H1 (cell line): ENCODE data around the gene TNFRSF18. TPM values are rescaled to one million over a fixed set of nuclear protein-coding genes. Genes with fewer than 3 reads are reported as not detected.
A peak's percentile ranks its signal among the peaks of the same experiment; 100 is the strongest.

Experiments
- CTCF ChIA-PET: fragments of 300-600 bp; sonication (Branson Sonifier 250); formaldehyde crosslinking; loops from one replicate; lab custom pipeline; 2021; ENCODE audit not compliant: partially characterized antibody; lab: Charles Lee
- POLR2A ChIA-PET: fragments of 300-600 bp; sonication (Branson Sonifier 250); formaldehyde crosslinking; loops from one replicate; lab custom pipeline; 2021; ENCODE audit warnings: inconsistent platforms; ENCODE audit not compliant: partially characterized antibody; lab: Charles Lee
- DNase-seq, 2 experiments: peaks; one replicate each; pipeline versions ENCODE4 v3.0.0 to v3.0.0-alpha.2; 2010 to 2022; ENCODE audit warnings: low spot score in 2 of 2, low read depth in 1 of 2, mixed read lengths in 1 of 2
- FAIRE-seq: peaks from 2 replicates; lab custom pipeline; 2011; peaks lifted over from hg19 to GRCh38; lab: Jason Lieb, UNC
- H2AFZ ChIP-seq: 2 replicates; pipeline ENCODE4 v1.8.1; 2012; ENCODE audit warnings: low read length, inconsistent platforms
- H2AK5ac ChIP-seq: 2 replicates; pipeline ENCODE4 v1.6.1; 2013; ENCODE audit warnings: low read depth, low read length
- H2BK120ac ChIP-seq: replicated peaks from 2 replicates; pipeline ENCODE3; 2013; ENCODE audit warnings: low read depth, low read length, inconsistent platforms
- H2BK12ac ChIP-seq: 2 replicates; pipeline ENCODE4 v1.6.1; 2013; ENCODE audit warnings: low read depth, low read length
- H2BK15ac ChIP-seq: 2 replicates; pipeline ENCODE4 v1.6.1; 2013; ENCODE audit warnings: low read length
- H2BK20ac ChIP-seq: 2 replicates; pipeline ENCODE4 v1.6.1; 2013; ENCODE audit warnings: low read length
- H2BK5ac ChIP-seq: 2 replicates; pipeline ENCODE4 v1.6.1; 2013; ENCODE audit warnings: low read depth, low read length
- H3K14ac ChIP-seq: 2 replicates; pipeline ENCODE4 v1.6.1; 2013; ENCODE audit warnings: inconsistent platforms; ENCODE audit not compliant: insufficient read length
- H3K18ac ChIP-seq: 2 replicates; pipeline ENCODE4 v1.6.1; 2013; ENCODE audit warnings: low read length; ENCODE audit errors: extremely low read depth
- H3K23ac ChIP-seq: 2 replicates; pipeline ENCODE4 v1.6.1; 2013; ENCODE audit warnings: inconsistent platforms; ENCODE audit not compliant: insufficient read length
- H3K23me2 ChIP-seq: 2 replicates; pipeline ENCODE4 v1.6.1; 2013; ENCODE audit warnings: low read depth, low read length
- H3K27ac ChIP-seq: 2 replicates; pipeline ENCODE4 v1.6.1; 2011; ENCODE audit warnings: low read depth, low read length, inconsistent platforms
- H3K27me3 ChIP-seq, 4 experiments: replicated peaks in 1 of 4; 1 replicate in 1 of 4; 2 replicates in 3 of 4; pipeline versions ENCODE4 v1.6.1 to v1.8.1; 2011 to 2013; ENCODE audit warnings: low read length in 3 of 4, mild to moderate bottlenecking in 3 of 4, inconsistent platforms in 2 of 4, mixed read lengths in 2 of 4, moderate library complexity in 1 of 4; ENCODE audit not compliant: control insufficient read depth in 3 of 4, insufficient read depth in 3 of 4; ENCODE audit errors: extremely low read depth in 1 of 4
- H3K36me3 ChIP-seq, 4 experiments: 2 replicates each; pipeline versions ENCODE4 v1.6.1 to v1.8.1; 2011 to 2013; ENCODE audit warnings: mild to moderate bottlenecking in 4 of 4, low read length in 3 of 4, moderate library complexity in 2 of 4, control low read depth in 1 of 4, inconsistent platforms in 1 of 4; ENCODE audit not compliant: insufficient read depth in 4 of 4, control insufficient read depth in 2 of 4
- H3K4ac ChIP-seq: replicated peaks from 2 replicates; pipeline ENCODE3; 2013; ENCODE audit warnings: low read length, low read depth, mixed read lengths, inconsistent platforms; ENCODE audit not compliant: insufficient read length
- H3K4me1 ChIP-seq, 4 experiments: replicated peaks in 1 of 4; 1 replicate in 1 of 4; 2 replicates in 3 of 4; pipeline versions ENCODE4 v1.6.1 to v1.8.1; 2011 to 2013; ENCODE audit warnings: low read length in 3 of 4, inconsistent platforms in 2 of 4, mixed read lengths in 1 of 4; ENCODE audit not compliant: insufficient read depth in 4 of 4, control insufficient read depth in 3 of 4
- H3K4me2 ChIP-seq, 2 experiments: 2 replicates each; pipeline versions ENCODE4 v1.6.1 to v1.8.1; 2011 to 2013; ENCODE audit warnings: low read depth in 2 of 2, low read length in 2 of 2, control low read depth in 1 of 2, inconsistent platforms in 1 of 2, mild to moderate bottlenecking in 1 of 2; ENCODE audit not compliant: insufficient read depth in 1 of 2
- H3K4me3 ChIP-seq, 4 experiments: fragments of 200-600, 300-600 bp in 1 of 4; sonication (generic), shearing (Covaris generic), sonication (Bioruptor Twin) in 1 of 4; 2 replicates each; pipeline versions ENCODE4 v1.5.1 to v1.8.1; 2011 to 2016; ENCODE audit warnings: low read length in 4 of 4, low read depth in 3 of 4, control low read depth in 2 of 4, inconsistent platforms in 2 of 4, mild to moderate bottlenecking in 2 of 4, mixed read lengths in 1 of 4, moderate library complexity in 1 of 4; ENCODE audit not compliant: insufficient read depth in 2 of 4; ENCODE audit errors: extremely low read depth in 1 of 4
- H3K56ac ChIP-seq: replicated peaks from 2 replicates; pipeline ENCODE3; 2013; ENCODE audit warnings: low read depth, mild to moderate bottlenecking, mixed read lengths, low read length, inconsistent platforms; ENCODE audit not compliant: insufficient read length
- H3K79me1 ChIP-seq: 2 replicates; pipeline ENCODE4 v1.6.1; 2013; ENCODE audit warnings: low read depth, low read length, control low read depth
- H3K79me2 ChIP-seq, 2 experiments: 2 replicates each; pipeline versions ENCODE4 v1.6.1 to v1.8.1; 2012 to 2013; ENCODE audit warnings: low read length in 2 of 2, mild to moderate bottlenecking in 2 of 2, inconsistent platforms in 1 of 2; ENCODE audit not compliant: insufficient read depth in 2 of 2, control insufficient read depth in 1 of 2
- H3K9ac ChIP-seq, 4 experiments: replicated peaks in 1 of 4; 1 replicate in 1 of 4; 2 replicates in 3 of 4; pipeline versions ENCODE4 v1.6.1 to v1.8.1; 2011 to 2013; ENCODE audit warnings: low read depth in 3 of 4, low read length in 3 of 4, control low read depth in 2 of 4, mild to moderate bottlenecking in 2 of 4, moderate library complexity in 2 of 4, inconsistent platforms in 1 of 4; ENCODE audit errors: extremely low read depth in 1 of 4
- H3K9me3 ChIP-seq, 2 experiments: 2 replicates each; pipeline versions ENCODE4 v1.6.1 to v1.8.1; 2012 to 2013; ENCODE audit warnings: mild to moderate bottlenecking in 2 of 2, moderate library complexity in 2 of 2, control low read depth in 1 of 2, inconsistent platforms in 1 of 2, low read depth in 1 of 2, low read length in 1 of 2, mixed read lengths in 1 of 2; ENCODE audit not compliant: insufficient read depth in 2 of 2
- H4K20me1 ChIP-seq, 2 experiments: replicated peaks in 1 of 2; 2 replicates each; pipeline versions ENCODE3 to v1.8.1; 2011 to 2013; ENCODE audit warnings: inconsistent platforms in 2 of 2, low read length in 2 of 2, mild to moderate bottlenecking in 1 of 2; ENCODE audit not compliant: insufficient read depth in 2 of 2, control insufficient read depth in 1 of 2
- H4K5ac ChIP-seq: 2 replicates; pipeline ENCODE4 v1.6.1; 2013; ENCODE audit warnings: low read length, low read depth, mixed read lengths, inconsistent platforms; ENCODE audit not compliant: insufficient read length
- H4K8ac ChIP-seq: 2 replicates; pipeline ENCODE4 v1.8.0; 2013; ENCODE audit warnings: mild to moderate bottlenecking, moderate library complexity, low read length, inconsistent platforms; ENCODE audit not compliant: insufficient read depth; ENCODE audit errors: extremely low read depth
- H4K91ac ChIP-seq: replicated peaks from 2 replicates; pipeline ENCODE3; 2013; ENCODE audit warnings: low read length, mixed read lengths, inconsistent platforms; ENCODE audit not compliant: insufficient read length
- EZH2 ChIP-seq: fragments of 200-600 bp; sonication (generic); IDR thresholded peaks from 2 replicates; pipeline ENCODE4 v1.7.1; 2012; ENCODE audit warnings: low read depth, mild to moderate bottlenecking, moderate library complexity, low read length, inconsistent platforms; ENCODE audit not compliant: severe bottlenecking
- HDAC2 ChIP-seq, 2 experiments: fragments of 300-600 bp in 1 of 2; sonication (generic) in 1 of 2; IDR thresholded peaks; 2 replicates each; pipeline ENCODE4 v1.6.1; 2011 to 2012; ENCODE audit warnings: low read depth in 2 of 2, low read length in 2 of 2, mild to moderate bottlenecking in 2 of 2, moderate library complexity in 2 of 2, borderline replicate concordance in 1 of 2, inconsistent platforms in 1 of 2
- JUN ChIP-seq: IDR thresholded peaks from 2 replicates; pipeline ENCODE4 v1.6.1; 2011; ENCODE audit warnings: low read depth, mild to moderate bottlenecking, improper control_type of control experiment, low read length
- JUND ChIP-seq: IDR thresholded peaks from 2 replicates; pipeline ENCODE4 v1.6.1; 2011; ENCODE audit warnings: mild to moderate bottlenecking, improper control_type of control experiment, low read length
- PHF8 ChIP-seq: fragments of 200-600 bp; sonication (generic); conservative IDR thresholded peaks from 2 replicates; pipeline ENCODE4 v1.7.1; 2012; ENCODE audit warnings: low read depth, mild to moderate bottlenecking, inconsistent platforms, low read length, moderate library complexity
- POLR2A ChIP-seq, 2 experiments: IDR thresholded peaks; 1 replicate in 1 of 2; 2 replicates in 1 of 2; pipeline ENCODE4 v1.6.1; 2011; ENCODE audit warnings: low read depth in 2 of 2, low read length in 2 of 2, mild to moderate bottlenecking in 2 of 2; ENCODE audit errors: control extremely low read depth in 1 of 2
- POLR2AphosphoS5 ChIP-seq: IDR thresholded peaks from 2 replicates; pipeline ENCODE4 v1.6.1; 2011; ENCODE audit warnings: low read depth, low read length
- RFX5 ChIP-seq: IDR thresholded peaks from 2 replicates; pipeline ENCODE4 v1.6.1; 2011; ENCODE audit warnings: low read depth, low read length, improper control_type of control experiment, borderline replicate concordance
- SP4 ChIP-seq: IDR thresholded peaks from 2 replicates; pipeline ENCODE4 v1.6.1; 2012; ENCODE audit warnings: low read length, inconsistent platforms
- TAF7 ChIP-seq: optimal IDR thresholded peaks from 2 replicates; pipeline ENCODE3; 2011; ENCODE audit warnings: low read depth, mild to moderate bottlenecking, inconsistent platforms, low read length, moderate library complexity, borderline replicate concordance
- TCF12 ChIP-seq: IDR thresholded peaks from 2 replicates; pipeline ENCODE4 v1.6.1; 2011; ENCODE audit warnings: low read depth, mild to moderate bottlenecking, low read length
- TEAD4 ChIP-seq: IDR thresholded peaks from 2 replicates; pipeline ENCODE4 v1.6.1; 2012; ENCODE audit warnings: low read depth, low read length, inconsistent platforms, mixed read lengths
- YY1 ChIP-seq: IDR thresholded peaks from 2 replicates; pipeline ENCODE4 v1.6.1; 2011; ENCODE audit warnings: low read depth, mild to moderate bottlenecking, low read length
- WGBS, 2 experiments: shearing (Covaris generic) in 1 of 2; methylation state at CpG; one replicate each; pipeline versions ENCODE4 v1.1.6 to v1.1.7; 2013 to 2015; ENCODE audit warnings: low lambda C conversion rate in 2 of 2, mixed read lengths in 2 of 2, inconsistent platforms in 1 of 2, low coverage in 1 of 2, missing lambda C conversion rate in 1 of 2; ENCODE audit not compliant: insufficient replicate concordance in 2 of 2, insufficient coverage in 1 of 2, insufficient read length in 1 of 2; ENCODE audit errors: extremely low coverage in 1 of 2, missing lambda C conversion rate in 1 of 2; 5-methylcytosine and 5-hydroxymethylcytosine counted together
- polyA plus RNA-seq, 7 experiments: library from polyadenylated mRNA; depleted of rRNA in 3 of 7; stranded (reverse) in 5 of 7; unstranded in 2 of 7; fragments of >200 nt in 5 of 7; fragments of 200-250 nt in 2 of 7; gene quantifications; 1 replicate in 5 of 7; 2 replicates in 1 of 7; 4 replicates in 1 of 7; pipeline versions ENCODE4 v1.2.1 to v1.2.3, GENCODE V29; 2011 to 2013; ENCODE audit warnings: missing spikeins in 2 of 7, mixed read lengths in 2 of 7
- total RNA-seq: library from RNA; stranded (reverse); fragmentation: NEBNext Ultra II Directional; extraction: Animal tissue kit (Norgen Biotek cat#: 25700); gene quantifications from 2 replicates; pipeline ENCODE4 v1.2.1, GENCODE V29; 2021

TNFRSF18 gene
- total and polyA plus RNA-seq, 2 of the 8 experiments (the other 6 are each of a cell fraction or from before 2014, with no cell fraction given) = 1.5 to 2.5 TPM

- WGBS, 2 experiments = 95% methylated on average over 21 of the region's 26 CpGs; no CpG with 5 or more reads in 1 of the 2 experiments
- Histone ChIP-seq H4K91ac (no peak overlapping the region), H3K27me3 (peaks cover 0 to 4% (median 0%) of the 10 kb centered on the region in 4 experiments; a peak in 1 of 7 replicates), H3K9me3 (no peaks in the 10 kb centered on the region), H3K4me3 (no peak overlapping the region), H2BK20ac (no peak overlapping the region), H4K20me1 (peaks cover 0 to 6% of the 10 kb centered on the region in 2 experiments), H3K56ac (no peak overlapping the region), H3K9ac (no peak overlapping the region; a peak in 1 of 7 replicates), H3K4me1 (peaks cover 3 to 8% (median 5%) of the 10 kb centered on the region in 4 experiments), H3K79me2 (no peaks in the 10 kb centered on the region), H3K14ac (no peak overlapping the region), H2BK12ac (peak overlapping the region; percentile 68; the same call in 1 of the 2 replicates), H4K5ac (no peak overlapping the region), H4K8ac (no peak overlapping the region), H2AFZ (no peak overlapping the region), H3K36me3 (no peaks in the 10 kb centered on the region), H2BK15ac (no peak overlapping the region), H3K4me2 (no peak overlapping the region), H3K23me2 (peaks cover 3% of the 10 kb centered on the region; the same call in 1 of the 2 replicates), H3K4ac (no peak overlapping the region), H2AK5ac (no peak overlapping the region), H3K27ac (no peak overlapping the region), H3K23ac (no peak overlapping the region), H3K18ac (no peak overlapping the region), H3K79me1 (no peaks in the 10 kb centered on the region), H2BK5ac (no peak overlapping the region), H2BK120ac (no peak overlapping the region)
- no peak for FAIRE-seq
- DNase-seq = no peak
- CTCF ChIA-PET = interaction anchor here (0.6 kb wide), 1 partner anchor 124 kb away, joined by 3 read pairs; no protein-coding TSS in a partner anchor
- POLR2A ChIA-PET = interaction anchor here (1.0 to 1.3 kb wide), 2 partner anchors 13 to 17 kb away, joined by 3 to 4 read pairs; no protein-coding TSS in a partner anchor
- no peak for TF ChIP-seq JUND
- no peak for TF ChIP-seq TEAD4
- no peak for TF ChIP-seq PHF8
- TF ChIP-seq YY1 = no peak
- no peak for TF ChIP-seq POLR2A (IDR thresholded peaks at IDR 0.05; ENCODE audit: control extremely low read depth in 1 of 2, low read depth in 2 of 2, low read length in 2 of 2)
- TF ChIP-seq SP4 = no peak
- no peak for TF ChIP-seq POLR2AphosphoS5
- TF ChIP-seq HDAC2 (IDR thresholded peaks at IDR 0.05; ENCODE audit: borderline replicate concordance in 1 of 2, low read depth in 2 of 2, low read length in 2 of 2) = no peak
- no peak for TF ChIP-seq TCF12
- TF ChIP-seq TAF7 = no peak
- no peak for TF ChIP-seq EZH2
- no peak for TF ChIP-seq RFX5
- TF ChIP-seq JUN = no peak
Observed at GRCh38 chr1:1181129-1181937, 25.1 kb downstream of the TNFRSF18 start.
